H9 (cell line): Measurements from ENCODE around the gene ADAMTS2. TPM values are rescaled to one million over a fixed set of nuclear protein-coding genes. Genes with fewer than 3 reads are reported as not detected.

Experiments
- DNase-seq: peaks from one replicate; pipeline ENCODE4 v3.0.0-alpha.2; 2017
- H2AFZ ChIP-seq: one replicate; pipeline ENCODE4 v1.6.1; 2013; ENCODE audit warnings: mild to moderate bottlenecking, low read length, control low read depth, moderate library complexity
- H2AK5ac ChIP-seq: 2 replicates; pipeline ENCODE4 v1.6.1; 2013; ENCODE audit warnings: low read length, control low read depth, mixed read lengths; ENCODE audit not compliant: insufficient read length
- H2BK120ac ChIP-seq: one replicate; pipeline ENCODE4 v1.6.1; 2013; ENCODE audit warnings: low read depth, mild to moderate bottlenecking, low read length, control low read depth, inconsistent platforms; ENCODE audit not compliant: poor library complexity, severe bottlenecking
- H2BK12ac ChIP-seq: 2 replicates; pipeline ENCODE4 v1.6.1; 2013; ENCODE audit warnings: low read length, control low read depth, mixed read lengths, low read depth; ENCODE audit not compliant: insufficient read length
- H2BK15ac ChIP-seq: 2 replicates; pipeline ENCODE4 v1.6.1; 2013; ENCODE audit warnings: low read depth, low read length, control low read depth
- H2BK20ac ChIP-seq: one replicate; pipeline ENCODE4 v1.6.1; 2013; ENCODE audit warnings: low read depth, mild to moderate bottlenecking, low read length, control low read depth, inconsistent platforms; ENCODE audit not compliant: poor library complexity, severe bottlenecking
- H2BK5ac ChIP-seq: 2 replicates; pipeline ENCODE4 v1.6.1; 2013; ENCODE audit warnings: low read length, control low read depth, mixed read lengths; ENCODE audit not compliant: insufficient read length
- H3K14ac ChIP-seq: 2 replicates; pipeline ENCODE4 v1.6.1; 2013; ENCODE audit warnings: low read length, control low read depth; ENCODE audit not compliant: insufficient read depth
- H3K18ac ChIP-seq: 2 replicates; pipeline ENCODE4 v1.6.1; 2013; ENCODE audit warnings: low read depth, mild to moderate bottlenecking, mixed read lengths, low read length, control low read depth; ENCODE audit not compliant: insufficient read length
- H3K23ac ChIP-seq: 2 replicates; pipeline ENCODE4 v1.6.1; 2013; ENCODE audit warnings: low read length, control low read depth, mixed read lengths, low read depth; ENCODE audit not compliant: insufficient read length
- H3K23me2 ChIP-seq: 2 replicates; pipeline ENCODE4 v1.6.1; 2013; ENCODE audit warnings: low read depth, mild to moderate bottlenecking, mixed read lengths, low read length, control low read depth; ENCODE audit not compliant: insufficient read length, poor library complexity, severe bottlenecking
- H3K27ac ChIP-seq: 2 replicates; pipeline ENCODE4 v1.5.1; 2013; ENCODE audit warnings: low read length, control low read depth, mixed read lengths, low read depth; ENCODE audit not compliant: insufficient read length
- H3K27me3 ChIP-seq: 2 replicates; pipeline ENCODE4 v1.6.1; 2013; ENCODE audit warnings: low read length, control low read depth, inconsistent platforms; ENCODE audit not compliant: insufficient read depth
- H3K4ac ChIP-seq: 2 replicates; pipeline ENCODE4 v1.6.1; 2013; ENCODE audit warnings: low read depth, mild to moderate bottlenecking, control low read depth, inconsistent platforms, low read length, moderate library complexity
- H3K4me1 ChIP-seq: 2 replicates; pipeline ENCODE4 v1.6.1; 2013; ENCODE audit warnings: low read length, control low read depth, inconsistent platforms; ENCODE audit not compliant: insufficient read depth
- H3K4me2 ChIP-seq: 2 replicates; pipeline ENCODE4 v1.6.1; 2013; ENCODE audit warnings: low read length, control low read depth, mixed read lengths; ENCODE audit not compliant: insufficient read length, insufficient read depth
- H3K56ac ChIP-seq: 2 replicates; pipeline ENCODE4 v1.6.1; 2013; ENCODE audit warnings: low read depth, mild to moderate bottlenecking, mixed read lengths, low read length, control low read depth; ENCODE audit not compliant: insufficient read length
- H3K79me1 ChIP-seq: 2 replicates; pipeline ENCODE4 v1.6.1; 2013; ENCODE audit warnings: low read depth, mild to moderate bottlenecking, moderate library complexity, low read length, control low read depth, inconsistent platforms; ENCODE audit not compliant: insufficient read depth, poor library complexity, severe bottlenecking
- H3K79me2 ChIP-seq: 2 replicates; pipeline ENCODE4 v1.6.1; 2013; ENCODE audit warnings: low read length, control low read depth, inconsistent platforms; ENCODE audit not compliant: insufficient read depth
- H3K9ac ChIP-seq: 2 replicates; pipeline ENCODE4 v1.6.1; 2013; ENCODE audit warnings: low read length, control low read depth, mixed read lengths; ENCODE audit not compliant: insufficient read length; ENCODE audit errors: extremely low read depth
- H3K9me3 ChIP-seq: one replicate; pipeline ENCODE4 v1.6.1; 2013; ENCODE audit warnings: low read depth, low read length, inconsistent platforms; ENCODE audit not compliant: control insufficient read depth
- H3T11ph ChIP-seq: one replicate; pipeline ENCODE4 v1.6.1; 2013; ENCODE audit warnings: mild to moderate bottlenecking, low read length, control low read depth, inconsistent platforms
- H4K20me1 ChIP-seq: one replicate; pipeline ENCODE4 v1.6.1; 2013; ENCODE audit not compliant: control insufficient read depth, insufficient read length, insufficient read depth
- H4K5ac ChIP-seq: 2 replicates; pipeline ENCODE4 v1.6.1; 2013; ENCODE audit warnings: low read depth, mild to moderate bottlenecking, mixed read lengths, low read length, control low read depth; ENCODE audit not compliant: insufficient read length
- H4K8ac ChIP-seq: replicated peaks from 2 replicates; pipeline ENCODE4 v1.6.1; 2013; ENCODE audit warnings: low read length, control low read depth, mixed read lengths, low read depth; ENCODE audit not compliant: insufficient read length
- H4K91ac ChIP-seq: 2 replicates; pipeline ENCODE4 v1.6.1; 2013; ENCODE audit warnings: low read depth, mild to moderate bottlenecking, moderate library complexity, mixed read lengths, low read length, control low read depth; ENCODE audit not compliant: insufficient read length
- H3K27ac Mint-ChIP-seq, 3 experiments: 2 replicates in 2 of 3; 3 replicates in 1 of 3; pipeline ENCODE4 v1.8.0; 2020 to 2021; ENCODE audit warnings: mixed read lengths in 3 of 3, mild to moderate bottlenecking in 1 of 3, moderate library complexity in 1 of 3
- H3K27me3 Mint-ChIP-seq: 2 replicates; pipeline ENCODE4 v1.8.0; 2021; ENCODE audit warnings: low read depth, mild to moderate bottlenecking, moderate library complexity, mixed read lengths
- H3K36me3 Mint-ChIP-seq, 3 experiments: 2 replicates in 2 of 3; 3 replicates in 1 of 3; pipeline ENCODE4 v1.8.0; 2020 to 2021; ENCODE audit warnings: low read depth in 3 of 3, mixed read lengths in 3 of 3; ENCODE audit not compliant: insufficient read depth in 1 of 3
- H3K4me1 Mint-ChIP-seq, 2 experiments: 2 replicates each; pipeline ENCODE4 v1.8.0; 2020; ENCODE audit warnings: mixed read lengths in 2 of 2
- H3K4me3 Mint-ChIP-seq, 2 experiments: 2 replicates in 1 of 2; 3 replicates in 1 of 2; pipeline ENCODE4 v1.8.0; 2020 to 2021; ENCODE audit warnings: mild to moderate bottlenecking in 2 of 2, mixed read lengths in 2 of 2, moderate library complexity in 1 of 2
- H3K9me3 Mint-ChIP-seq, 2 experiments: 2 replicates in 1 of 2; 3 replicates in 1 of 2; pipeline ENCODE4 v1.8.0; 2020; ENCODE audit warnings: mild to moderate bottlenecking in 2 of 2, mixed read lengths in 2 of 2, moderate library complexity in 1 of 2
- CTCF ChIP-seq: fragments of 200-600 bp; sonication (generic); conservative IDR thresholded peaks from 3 replicates; pipeline ENCODE4 v1.8.0; 2021; ENCODE audit warnings: antibody characterized with exemption, mild to moderate bottlenecking
- WGBS: extraction: QIAGEN DNeasy Blood & Tissue Kit; methylation state at CpG from one replicate; pipeline ENCODE4 v1.1.7; 2013; ENCODE audit warnings: missing lambda C conversion rate, low lambda C conversion rate, mixed read lengths; ENCODE audit not compliant: insufficient read length; ENCODE audit errors: extremely low coverage; 5-methylcytosine and 5-hydroxymethylcytosine counted together
- total RNA-seq: library from RNA; stranded (reverse); gene quantifications from 2 replicates; pipeline ENCODE4 v1.2.1, GENCODE V29; 2021

Gene ADAMTS2
- total RNA-seq, 1 experiment from 2014 or later = 5.4 TPM

DNA sequence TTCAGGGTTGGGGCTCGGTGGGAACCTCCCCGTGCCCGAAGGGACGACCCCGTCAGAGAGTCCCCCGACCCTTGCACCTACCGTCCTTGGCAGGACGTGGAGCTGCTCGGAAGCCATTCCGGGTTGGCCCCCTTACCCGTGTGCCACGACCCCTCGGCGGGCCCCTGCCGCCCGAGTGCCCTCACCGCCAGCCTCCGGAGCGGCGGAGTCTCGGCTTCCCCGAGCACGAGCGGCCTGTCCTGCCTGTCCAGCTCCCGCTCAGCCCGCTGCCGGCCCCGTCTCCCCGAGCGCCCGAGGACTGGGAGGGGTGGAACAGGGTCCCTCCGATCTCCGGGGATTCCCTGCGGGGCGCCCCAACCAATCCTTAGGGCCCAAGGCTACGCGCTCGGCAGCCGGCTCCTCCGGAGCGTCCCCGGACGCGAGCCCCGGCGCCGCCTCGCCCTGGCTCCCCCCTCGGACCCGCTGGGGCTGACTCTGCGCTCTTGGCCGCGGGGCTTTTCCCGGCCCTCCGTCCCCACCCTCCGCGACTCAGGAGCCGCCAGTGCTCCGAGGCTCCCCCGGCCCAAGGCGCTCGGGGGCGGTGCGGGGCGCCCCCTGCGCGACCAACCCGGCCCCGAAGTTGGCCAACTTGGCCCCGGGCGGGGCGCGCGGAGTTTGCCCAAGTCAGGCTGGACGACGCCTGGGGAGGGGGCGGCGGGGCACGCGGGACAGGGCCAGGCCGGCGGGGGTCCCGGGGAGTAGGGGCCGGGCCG lies 654 bp downstream of the ADAMTS2 start:
- Histone ChIP-seq H3K4me1 (peaks cover 3% of the 10 kb centered on the region; the same call in 1 of the 2 replicates), H3T11ph (no peak overlapping the region), H3K27me3 (peaks cover 23% of the 10 kb centered on the region; the same call in 1 of the 2 replicates), H3K23me2 (peaks cover 23% of the 10 kb centered on the region), H3K4me2 (peak overlapping the region; percentile 67), H2BK20ac (no peak overlapping the region), H3K9me3 (no peaks in the 10 kb centered on the region), H3K23ac (no peak overlapping the region), H3K18ac (no peak overlapping the region), H3K27ac (no peak overlapping the region), H2BK5ac (no peak overlapping the region), H3K79me2 (no peaks in the 10 kb centered on the region), H3K4ac (no peak overlapping the region), H2BK12ac (no peak overlapping the region), H3K9ac (no peak overlapping the region), H2BK15ac (no peak overlapping the region), H4K91ac (no peak overlapping the region), H2BK120ac (no peak overlapping the region), H3K14ac (no peak overlapping the region), H2AK5ac (no peak overlapping the region), H3K79me1 (no peaks in the 10 kb centered on the region), H4K20me1 (peaks cover 8% of the 10 kb centered on the region), H3K56ac (no peak overlapping the region), H2AFZ (no peak overlapping the region), H4K5ac (no peak overlapping the region), H4K8ac (no peak overlapping the region)
- TF ChIP-seq CTCF = no peak
- peaks cover 78% of the 10 kb centered on the region for H3K27me3 Mint-ChIP-seq
- DNase-seq = no peak
- no CpG with 5 or more reads among the region's 85 CpGs for WGBS
- peaks cover 0 to 2% (median 0%) of the 10 kb centered on the region in 3 experiments; a peak in 2 of 7 replicates for H3K36me3 Mint-ChIP-seq
- peak overlapping the region; percentile 64 to 89 for H3K4me3 Mint-ChIP-seq
- H3K27ac Mint-ChIP-seq = no peak overlapping the region
- H3K4me1 Mint-ChIP-seq = peaks cover 16 to 18% of the 10 kb centered on the region in 2 experiments
- no peaks in the 10 kb centered on the region; a peak in 1 of 5 replicates for H3K9me3 Mint-ChIP-seq
